ENCODE measurements around the gene SNCA. TPM values are rescaled to one million over a fixed set of nuclear protein-coding genes. Genes with fewer than 3 reads are reported as not detected.

SNCA gene
- total RNA-seq, result 0.56 and 0.96 TPM in 2 replicates

DNA sequence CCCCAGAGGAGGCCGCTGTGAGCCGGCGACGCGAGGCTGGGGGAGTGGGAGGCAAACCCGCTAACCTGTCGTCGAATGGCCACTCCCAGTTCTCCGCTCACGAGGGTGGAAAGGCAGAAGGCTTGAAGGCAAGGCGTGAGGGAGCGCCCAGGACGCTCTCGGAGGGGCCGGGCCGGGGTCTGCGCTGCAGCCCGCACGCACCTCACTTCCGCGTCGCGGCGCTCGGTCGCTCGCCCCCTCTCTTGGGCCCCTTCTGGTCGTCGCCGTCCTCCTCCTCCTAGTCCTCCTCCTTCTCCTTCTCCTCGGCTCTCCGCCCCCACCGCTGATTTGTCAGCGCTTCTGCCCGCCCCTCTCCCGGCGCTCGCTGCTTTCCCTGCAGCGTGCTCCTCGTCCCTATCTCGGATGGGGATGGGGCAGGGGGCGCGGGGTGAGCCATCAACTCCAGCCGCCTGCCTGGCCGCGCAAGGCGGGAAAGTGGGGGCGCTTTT lies at the start of gene SNCA:
Gene SNCA (minus strand): TSS at position 265 of the 488 bp plus-strand sequence. CDS start 1,494 bp downstream, outside the sequence.

Other genes with a start within 250 kb of the SNCA start
- 3.4 and 3.8 TPM in 2 replicates for gene MMRN1, start 57.7 kb upstream of the SNCA start, total RNA-seq